ENCODE results near the gene NLRP5.

DNA sequence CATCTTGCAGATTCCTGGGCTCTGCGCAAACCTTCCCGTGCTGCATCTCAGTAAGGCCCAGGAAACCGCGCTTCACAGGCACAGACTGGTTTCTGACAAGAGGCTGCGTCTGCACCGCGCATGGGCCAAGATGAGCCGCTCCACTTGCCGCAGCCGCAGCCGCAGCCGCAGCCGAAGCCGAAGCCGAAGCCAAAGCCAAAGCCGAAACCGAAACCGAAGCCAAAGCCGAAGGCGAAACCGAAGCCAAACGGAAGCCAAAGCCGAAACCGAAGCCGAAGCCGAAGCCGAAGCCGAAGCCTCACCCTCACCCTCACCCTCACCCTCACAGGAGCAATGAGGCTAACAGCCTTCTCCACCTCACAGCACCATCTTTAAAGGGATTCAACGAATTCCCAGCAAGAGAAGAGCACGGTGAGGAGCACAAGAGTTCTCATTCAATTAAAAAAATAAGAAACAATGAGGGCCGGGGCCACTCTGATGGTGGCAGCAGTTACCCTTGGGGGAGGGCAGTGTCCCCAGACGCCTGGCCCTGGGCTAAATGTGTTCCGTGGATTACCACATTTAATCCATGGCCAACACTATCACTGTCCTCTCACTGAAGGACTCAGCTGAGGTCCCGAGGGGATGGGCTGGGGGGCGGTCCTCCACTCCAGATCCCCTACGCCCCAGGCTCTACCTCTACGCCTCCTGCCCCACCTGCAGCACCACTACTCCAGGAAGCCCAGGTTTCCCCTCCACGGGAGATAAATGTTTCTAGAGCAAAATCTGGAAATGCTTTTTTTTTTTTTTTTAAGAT lies 105.4 kb downstream of the NLRP5 start:
- TF ChIP-seq, protein P1, sequence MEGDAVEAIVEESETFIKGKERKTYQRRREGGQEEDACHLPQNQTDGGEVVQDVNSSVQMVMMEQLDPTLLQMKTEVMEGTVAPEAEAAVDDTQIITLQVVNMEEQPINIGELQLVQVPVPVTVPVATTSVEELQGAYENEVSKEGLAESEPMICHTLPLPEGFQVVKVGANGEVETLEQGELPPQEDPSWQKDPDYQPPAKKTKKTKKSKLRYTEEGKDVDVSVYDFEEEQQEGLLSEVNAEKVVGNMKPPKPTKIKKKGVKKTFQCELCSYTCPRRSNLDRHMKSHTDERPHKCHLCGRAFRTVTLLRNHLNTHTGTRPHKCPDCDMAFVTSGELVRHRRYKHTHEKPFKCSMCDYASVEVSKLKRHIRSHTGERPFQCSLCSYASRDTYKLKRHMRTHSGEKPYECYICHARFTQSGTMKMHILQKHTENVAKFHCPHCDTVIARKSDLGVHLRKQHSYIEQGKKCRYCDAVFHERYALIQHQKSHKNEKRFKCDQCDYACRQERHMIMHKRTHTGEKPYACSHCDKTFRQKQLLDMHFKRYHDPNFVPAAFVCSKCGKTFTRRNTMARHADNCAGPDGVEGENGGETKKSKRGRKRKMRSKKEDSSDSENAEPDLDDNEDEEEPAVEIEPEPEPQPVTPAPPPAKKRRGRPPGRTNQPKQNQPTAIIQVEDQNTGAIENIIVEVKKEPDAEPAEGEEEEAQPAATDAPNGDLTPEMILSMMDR (IDR thresholded peaks at IDR 0.05), result no peak
- TF ChIP-seq RCOR1 (IDR thresholded peaks at IDR 0.05; ENCODE audit: low read depth, low read length) (no peak), POLR2A (IDR thresholded peaks at IDR 0.05; ENCODE audit: low read length) (no peak), CEBPB (IDR thresholded peaks at IDR 0.05) (no peak), BHLHE40 (IDR thresholded peaks at IDR 0.05; ENCODE audit: low read depth, low read length) (no peak), RNF2 (IDR thresholded peaks at IDR 0.05; ENCODE audit: borderline replicate concordance, low read depth) (no peak), CHD4 (IDR thresholded peaks at IDR 0.05; ENCODE audit: borderline replicate concordance) (no peak), EP300 (IDR thresholded peaks at IDR 0.05) (no peak), GATA3 (IDR thresholded peaks at IDR 0.05; ENCODE audit: borderline replicate concordance) (no peak)
- TF ChIP-seq, protein P2, sequence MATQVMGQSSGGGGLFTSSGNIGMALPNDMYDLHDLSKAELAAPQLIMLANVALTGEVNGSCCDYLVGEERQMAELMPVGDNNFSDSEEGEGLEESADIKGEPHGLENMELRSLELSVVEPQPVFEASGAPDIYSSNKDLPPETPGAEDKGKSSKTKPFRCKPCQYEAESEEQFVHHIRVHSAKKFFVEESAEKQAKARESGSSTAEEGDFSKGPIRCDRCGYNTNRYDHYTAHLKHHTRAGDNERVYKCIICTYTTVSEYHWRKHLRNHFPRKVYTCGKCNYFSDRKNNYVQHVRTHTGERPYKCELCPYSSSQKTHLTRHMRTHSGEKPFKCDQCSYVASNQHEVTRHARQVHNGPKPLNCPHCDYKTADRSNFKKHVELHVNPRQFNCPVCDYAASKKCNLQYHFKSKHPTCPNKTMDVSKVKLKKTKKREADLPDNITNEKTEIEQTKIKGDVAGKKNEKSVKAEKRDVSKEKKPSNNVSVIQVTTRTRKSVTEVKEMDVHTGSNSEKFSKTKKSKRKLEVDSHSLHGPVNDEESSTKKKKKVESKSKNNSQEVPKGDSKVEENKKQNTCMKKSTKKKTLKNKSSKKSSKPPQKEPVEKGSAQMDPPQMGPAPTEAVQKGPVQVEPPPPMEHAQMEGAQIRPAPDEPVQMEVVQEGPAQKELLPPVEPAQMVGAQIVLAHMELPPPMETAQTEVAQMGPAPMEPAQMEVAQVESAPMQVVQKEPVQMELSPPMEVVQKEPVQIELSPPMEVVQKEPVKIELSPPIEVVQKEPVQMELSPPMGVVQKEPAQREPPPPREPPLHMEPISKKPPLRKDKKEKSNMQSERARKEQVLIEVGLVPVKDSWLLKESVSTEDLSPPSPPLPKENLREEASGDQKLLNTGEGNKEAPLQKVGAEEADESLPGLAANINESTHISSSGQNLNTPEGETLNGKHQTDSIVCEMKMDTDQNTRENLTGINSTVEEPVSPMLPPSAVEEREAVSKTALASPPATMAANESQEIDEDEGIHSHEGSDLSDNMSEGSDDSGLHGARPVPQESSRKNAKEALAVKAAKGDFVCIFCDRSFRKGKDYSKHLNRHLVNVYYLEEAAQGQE (IDR thresholded peaks at IDR 0.05), result no peak
- TF ChIP-seq, protein P3, sequence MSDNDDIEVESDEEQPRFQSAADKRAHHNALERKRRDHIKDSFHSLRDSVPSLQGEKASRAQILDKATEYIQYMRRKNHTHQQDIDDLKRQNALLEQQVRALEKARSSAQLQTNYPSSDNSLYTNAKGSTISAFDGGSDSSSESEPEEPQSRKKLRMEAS (IDR thresholded peaks at IDR 0.05), result 0 out of 2 replicates have a peak, but pooled peaks have one; percentile 12
- TF ChIP-seq, protein P4, sequence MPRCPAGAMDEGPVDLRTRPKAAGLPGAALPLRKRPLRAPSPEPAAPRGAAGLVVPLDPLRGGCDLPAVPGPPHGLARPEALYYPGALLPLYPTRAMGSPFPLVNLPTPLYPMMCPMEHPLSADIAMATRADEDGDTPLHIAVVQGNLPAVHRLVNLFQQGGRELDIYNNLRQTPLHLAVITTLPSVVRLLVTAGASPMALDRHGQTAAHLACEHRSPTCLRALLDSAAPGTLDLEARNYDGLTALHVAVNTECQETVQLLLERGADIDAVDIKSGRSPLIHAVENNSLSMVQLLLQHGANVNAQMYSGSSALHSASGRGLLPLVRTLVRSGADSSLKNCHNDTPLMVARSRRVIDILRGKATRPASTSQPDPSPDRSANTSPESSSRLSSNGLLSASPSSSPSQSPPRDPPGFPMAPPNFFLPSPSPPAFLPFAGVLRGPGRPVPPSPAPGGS (IDR thresholded peaks at IDR 0.05), result no peak
